GM12878 (cell line): ENCODE data around the gene CLEC5A. TPM values are rescaled to one million over a fixed set of nuclear protein-coding genes. Genes with fewer than 3 reads are reported as not detected.

ENCODE experiments used
- ATAC-seq: fragments of 200-7000 bp; cut with Tn5 transposase; 3 replicates; pipeline ENCODE4 v1.9.1; 2020; ENCODE audit warnings: mild to moderate bottlenecking, moderate library complexity
- BruUV-seq: library from RNA; stranded (reverse); fragments of 400-500 nt; replicated peaks from 2 replicates; lab custom pipeline; 2021; lab: Mats Ljungman, UMichigan
- CTCF ChIA-PET: fragments of 300-600 bp; sonication (Branson Sonifier 250); formaldehyde crosslinking; extraction: SDS; loops from one replicate; lab custom pipeline; 2021; ENCODE audit warnings: inconsistent platforms; lab: Yijun Ruan, JAX
- POLR2A ChIA-PET: fragments of 350-600 bp; formaldehyde crosslinking; extraction: SDS; loops from one replicate; lab custom pipeline; 2021; ENCODE audit warnings: inconsistent platforms; lab: Charles Lee
- RAD21 ChIA-PET: fragments of 300-600 bp; sonication (Branson Sonifier 250); formaldehyde crosslinking; loops from one replicate; lab custom pipeline; 2023; ENCODE audit warnings: antibody characterized with exemption; ENCODE audit not compliant: unreplicated experiment; lab: Charles Lee
- SMC1A ChIA-PET: fragments of 300-600 bp; sonication (Branson Sonifier 250); formaldehyde crosslinking; loops from one replicate; lab custom pipeline; 2023; ENCODE audit not compliant: unreplicated experiment, uncharacterized antibody; lab: Charles Lee
- DNase-seq: peaks from one replicate; pipeline ENCODE4 v3.0.0-alpha.2; 2011; ENCODE audit warnings: low read depth, low spot score
- FAIRE-seq: peaks from 3 replicates; lab custom pipeline; 2011; peaks lifted over from hg19 to GRCh38; lab: Jason Lieb, UNC
- H2AFZ ChIP-seq: 2 replicates; pipeline ENCODE4 v1.6.0; 2011; ENCODE audit warnings: low read depth, low read length, control low read depth; ENCODE audit not compliant: control insufficient read depth
- H3K27ac ChIP-seq: 2 replicates; pipeline ENCODE4 v1.5.1; 2011; ENCODE audit warnings: control low read depth; ENCODE audit not compliant: control insufficient read depth, insufficient read depth
- H3K27me3 ChIP-seq, 2 experiments: replicated peaks in 1 of 2; 2 replicates each; pipeline versions ENCODE4 v1.6.0 to v1.6.1; 2011; ENCODE audit warnings: low read length in 1 of 2; ENCODE audit not compliant: control insufficient read depth in 2 of 2, insufficient read depth in 2 of 2
- H3K36me3 ChIP-seq, 2 experiments: 2 replicates each; pipeline ENCODE4 v1.5.1; 2011; ENCODE audit warnings: low read length in 1 of 2; ENCODE audit not compliant: control insufficient read depth in 2 of 2, insufficient read depth in 2 of 2
- H3K4me1 ChIP-seq: 2 replicates; pipeline ENCODE4 v1.6.1; 2011; ENCODE audit warnings: mild to moderate bottlenecking, low read length, moderate library complexity, mixed read lengths; ENCODE audit not compliant: control insufficient read depth, insufficient read depth
- H3K4me2 ChIP-seq: 2 replicates; pipeline ENCODE4 v1.6.0; 2011; ENCODE audit warnings: control low read depth; ENCODE audit not compliant: control insufficient read depth, insufficient read depth
- H3K4me3 ChIP-seq: fragments of 200-600 bp; sonication (generic); 2 replicates; pipeline ENCODE4 v1.5.1; 2016
- H3K79me2 ChIP-seq: 2 replicates; pipeline ENCODE4 v1.6.0; 2011; ENCODE audit warnings: low read length; ENCODE audit not compliant: control insufficient read depth, insufficient read depth
- H3K9ac ChIP-seq: 2 replicates; pipeline ENCODE4 v1.8.0; 2011; ENCODE audit warnings: low read length, control low read depth, mixed read lengths; ENCODE audit not compliant: control insufficient read depth, insufficient read depth
- H3K9me3 ChIP-seq: replicated peaks from 3 replicates; pipeline ENCODE4 v1.5.1; 2011; ENCODE audit warnings: mild to moderate bottlenecking, low read length; ENCODE audit not compliant: control insufficient read depth, insufficient read depth
- H4K20me1 ChIP-seq: 2 replicates; pipeline ENCODE4 v1.6.0; 2011; ENCODE audit not compliant: control insufficient read depth, insufficient read depth
- BRCA1 ChIP-seq: IDR thresholded peaks from 2 replicates; pipeline ENCODE4 v1.6.1; 2011; ENCODE audit warnings: low read depth, low read length, improper control_type of control experiment
- CBX3 ChIP-seq: fragments of 200-600 bp; sonication (generic); IDR thresholded peaks from 2 replicates; pipeline ENCODE4 v1.6.1; 2016; ENCODE audit warnings: low read depth, borderline replicate concordance
- CHD4 ChIP-seq: fragments of 200-600 bp; sonication (generic); IDR thresholded peaks from 2 replicates; pipeline ENCODE4 v1.6.1; 2016; ENCODE audit warnings: mild to moderate bottlenecking
- EED ChIP-seq: sonication (generic); IDR thresholded peaks from 2 replicates; pipeline ENCODE4 v1.6.1; 2016; ENCODE audit warnings: antibody characterized with exemption, low read depth
- ELK1 ChIP-seq: IDR thresholded peaks from 2 replicates; pipeline ENCODE4 v1.6.1; 2012; ENCODE audit warnings: low read depth, low read length, improper control_type of control experiment
- MLLT1 ChIP-seq: fragments of 450-650 bp; IDR thresholded peaks from 2 replicates; pipeline ENCODE4 v1.6.1; 2016; ENCODE audit warnings: mild to moderate bottlenecking
- MYB ChIP-seq: fragments of 150-350 bp; IDR thresholded peaks from 2 replicates; pipeline ENCODE4 v1.6.1; 2014; ENCODE audit warnings: mild to moderate bottlenecking, low read depth, low read length, borderline replicate concordance
- MYC ChIP-seq: IDR thresholded peaks from 2 replicates; pipeline ENCODE4 v1.6.1; 2011; ENCODE audit warnings: mild to moderate bottlenecking, low read length, moderate library complexity, inconsistent platforms; ENCODE audit not compliant: insufficient read depth, insufficient replicate concordance, insufficient read length, severe bottlenecking
- PBX3 ChIP-seq: IDR thresholded peaks from 2 replicates; pipeline ENCODE4 v1.6.1; 2011; ENCODE audit warnings: mild to moderate bottlenecking, low read depth, low read length, moderate library complexity; ENCODE audit not compliant: insufficient replicate concordance
- POLR2AphosphoS2 ChIP-seq: IDR thresholded peaks from 2 replicates; pipeline ENCODE4 v1.6.1; 2011; ENCODE audit warnings: low read depth, mild to moderate bottlenecking, low read length, improper control_type of control experiment, moderate library complexity
- SMAD1 ChIP-seq: fragments of 450-650 bp; IDR thresholded peaks from 2 replicates; pipeline ENCODE4 v1.6.1; 2018; ENCODE audit warnings: mild to moderate bottlenecking, low read depth; ENCODE audit not compliant: partially characterized antibody
- SPI1 ChIP-seq: IDR thresholded peaks from 2 replicates; pipeline ENCODE4 v1.6.1; 2011; ENCODE audit warnings: low read depth, mild to moderate bottlenecking, low read length, moderate library complexity, borderline replicate concordance; ENCODE audit not compliant: insufficient read depth
- STAT1 ChIP-seq: fragments of 450-650 bp; conservative IDR thresholded peaks from 2 replicates; pipeline ENCODE4 v1.6.1; 2014; ENCODE audit warnings: antibody characterized with exemption, mild to moderate bottlenecking
- STAT3 ChIP-seq: IDR thresholded peaks from 2 replicates; pipeline ENCODE4 v1.6.1; 2011; ENCODE audit warnings: low read depth, low read length, improper control_type of control experiment
- TARDBP ChIP-seq: IDR thresholded peaks from 2 replicates; pipeline ENCODE4 v1.6.1; 2016; ENCODE audit warnings: borderline replicate concordance
- TBL1XR1 ChIP-seq: IDR thresholded peaks from 2 replicates; pipeline ENCODE4 v1.6.1; 2012; ENCODE audit warnings: low read depth, low read length, improper control_type of control experiment
- ZBTB4 ChIP-seq: fragments of 450-650 bp; formaldehyde crosslinking; IDR thresholded peaks from 2 replicates; pipeline ENCODE4 v1.4.0; 2022; ENCODE audit warnings: mild to moderate bottlenecking, moderate library complexity
- WGBS: methylation state at CpG from one replicate; pipeline ENCODE4 v1.1.6; 2016; ENCODE audit warnings: low lambda C conversion rate; ENCODE audit not compliant: insufficient replicate concordance, insufficient coverage; ENCODE audit errors: missing lambda C conversion rate; 5-methylcytosine and 5-hydroxymethylcytosine counted together
- in situ Hi-C: fragments of 300-500 bp; cut with MboI; formaldehyde crosslinking; loops from 9 replicates; pipeline ENCODE4 v1.14.3; 2018; ENCODE audit warnings: mixed read lengths
- intact Hi-C: fragments of 100-400 bp; cut with micrococcal nuclease; formaldehyde crosslinking; loops from one replicate; pipeline ENCODE4 v1.14.2; 2022; ENCODE audit not compliant: unreplicated experiment
- polyA plus RNA-seq, 11 experiments: library from polyadenylated mRNA; depleted of rRNA in 4 of 11; unstranded in 6 of 11; stranded (reverse) in 5 of 11; fragments of >200 nt; fragmentation: Nextera tagmentation in 4 of 11; fragmentation: Illumina TruSeq in 1 of 11; extraction: Ambion mirVana in 4 of 11; extraction: Trizol in 1 of 11; gene quantifications; 1 replicate in 1 of 11; 2 replicates in 10 of 11; pipeline versions ENCODE4 v1.2.1 to v1.2.3, GENCODE V29; 2011 to 2016; ENCODE audit warnings: inconsistent platforms in 2 of 11, missing spikeins in 2 of 11, low read depth in 1 of 11
- total RNA-seq, 4 experiments: library from RNA; depleted of rRNA in 3 of 4; stranded (reverse); fragments of >200 nt in 3 of 4; fragmentation: Illumina TruSeq in 1 of 4; extraction: Trizol in 1 of 4; gene quantifications; 2 replicates each; pipeline versions ENCODE4 v1.2.1 to v1.2.3, GENCODE V29; 2013 to 2021

CLEC5A gene
- total and polyA plus RNA-seq, 10 of the 15 experiments (the other 5 are each of a cell fraction or from before 2014, with no cell fraction given): not detected

- H3K27ac ChIP-seq: no peak overlapping the region
- FAIRE-seq (no peak), ATAC-seq (no peak), DNase-seq (no peak)
- ChIA-PET RAD21 (no interaction called here), POLR2A (no interaction called here), SMC1A (no interaction called here), CTCF (no interaction called here)
- 11% methylated on average over 3 of the region's 3 CpGs for WGBS
- H3K9ac ChIP-seq: no peak overlapping the region
- TF ChIP-seq TBL1XR1 (no peak), PBX3 (no peak), POLR2AphosphoS2 (no peak), CHD4 (no peak), MYC (no peak), SMAD1 (no peak), MLLT1 (no peak), ZBTB4 (no peak), STAT1 (no peak), CBX3 (no peak), EED (no peak), BRCA1 (no peak), MYB (no peak), STAT3 (no peak), ELK1 (no peak), SPI1 (no peak), TARDBP (no peak)
- H3K4me2 ChIP-seq: no peak overlapping the region
- H4K20me1 ChIP-seq: no peaks in the 10 kb centered on the region
- H3K4me1 ChIP-seq: no peaks in the 10 kb centered on the region
- no peaks in the 10 kb centered on the region for H3K27me3 ChIP-seq
- intact Hi-C loops (no loop called here), in situ Hi-C loops (no loop called here)
- H2AFZ ChIP-seq: no peak overlapping the region
- no TSS peak for BruUV-seq
- H3K36me3 ChIP-seq: no peaks in the 10 kb centered on the region
- H3K9me3 ChIP-seq: no peaks in the 10 kb centered on the region
- H3K79me2 ChIP-seq: no peaks in the 10 kb centered on the region
- H3K4me3 ChIP-seq: no peak overlapping the region
These were observed 18.0 kb downstream of the CLEC5A start for GRCh38 chr7:141928845-141929195.
